ENCODE results near the gene MMP25.
"Not testable (repeated sequence)": the region's sequence is repeated elsewhere in the genome, so short reads cannot be mapped to it uniquely, and the experiment has no call there.

The MMP25 gene

GRCh38 chr16:3030222-3031212, 15.8 kb upstream of the MMP25 start:
- no peak for DNase-seq

GRCh38 chr16:3032624-3033023, 13.7 kb upstream of the MMP25 start:
- DNase-seq: no peak

GRCh38 chr16:3035289-3035971, 10.9 kb upstream of the MMP25 start:
- DNase-seq: no peak

GRCh38 chr16:3035972-3036725, 10.2 kb upstream of the MMP25 start:
- peak; percentile 52 for DNase-seq

- DNase-seq: peak; percentile 66
These were observed 9.5 kb upstream of the MMP25 start, which contains the start of gene BICDL2 for GRCh38 chr16:3036726-3037315. BICDL2 (minus strand) TSS chr16:3036944; CDS start chr16:3035496, 1,448 bp downstream.

GRCh38 chr16:3038256-3038655, 8.1 kb upstream of the MMP25 start:
- peak; percentile 91 for DNase-seq

GRCh38 chr16:3038896-3039295, 7.5 kb upstream of the MMP25 start:
- no peak for DNase-seq

- DNase-seq: no peak
These were observed 4.0 kb upstream of the MMP25 start for GRCh38 chr16:3042376-3042775.

- no peak for DNase-seq
These were observed 1.7 kb upstream of the MMP25 start for GRCh38 chr16:3044708-3045107.

GRCh38 chr16:3046641-3047386, 453 bp downstream of the MMP25 start:
- DNase-seq: no peak

GRCh38 chr16:3047387-3047720, 993 bp downstream of the MMP25 start:
- DNase-seq: no peak

GRCh38 chr16:3049921-3050481, 3.6 kb downstream of the MMP25 start:
- DNase-seq: no peak

GRCh38 chr16:3050487-3050886, 4.1 kb downstream of the MMP25 start:
- DNase-seq: no peak

GRCh38 chr16:3051009-3051408, 4.6 kb downstream of the MMP25 start:
- DNase-seq: peak; percentile 33

GRCh38 chr16:3051494-3051893, 5.1 kb downstream of the MMP25 start:
- no peak for DNase-seq

GRCh38 chr16:3052571-3053329, 6.4 kb downstream of the MMP25 start:
- DNase-seq: not testable (repeated sequence)

- not testable (repeated sequence) for DNase-seq
These were observed 7.0 kb downstream of the MMP25 start for GRCh38 chr16:3053330-3053710.

- no peak for DNase-seq
These were observed 8.8 kb downstream of the MMP25 start for GRCh38 chr16:3054965-3055733.

- not testable (repeated sequence) for DNase-seq
These were observed 9.4 kb downstream of the MMP25 start for GRCh38 chr16:3055734-3056115.

Data from NCI-H69 (cell line).